OCI-LY7 (cell line): ENCODE data around the gene STIM1.

Experiments used
- EZH2phosphoT487 ChIP-seq: fragments of 200-600 bp; sonication (generic); IDR thresholded peaks from 2 replicates; pipeline ENCODE4 v1.6.1; 2018; ENCODE audit warnings: low read depth, borderline replicate concordance, mild to moderate bottlenecking, mixed run types, antibody characterized with exemption, low read length, moderate library complexity, mixed read lengths
- TF ChIP-seq, protein P1 (sequence below): fragments of 200-600 bp; sonication (generic); conservative IDR thresholded peaks from 2 replicates; pipeline ENCODE4 v1.5.1; 2014; ENCODE audit warnings: mild to moderate bottlenecking, antibody characterized with exemption, low read length, moderate library complexity, mixed read lengths

DNA sequence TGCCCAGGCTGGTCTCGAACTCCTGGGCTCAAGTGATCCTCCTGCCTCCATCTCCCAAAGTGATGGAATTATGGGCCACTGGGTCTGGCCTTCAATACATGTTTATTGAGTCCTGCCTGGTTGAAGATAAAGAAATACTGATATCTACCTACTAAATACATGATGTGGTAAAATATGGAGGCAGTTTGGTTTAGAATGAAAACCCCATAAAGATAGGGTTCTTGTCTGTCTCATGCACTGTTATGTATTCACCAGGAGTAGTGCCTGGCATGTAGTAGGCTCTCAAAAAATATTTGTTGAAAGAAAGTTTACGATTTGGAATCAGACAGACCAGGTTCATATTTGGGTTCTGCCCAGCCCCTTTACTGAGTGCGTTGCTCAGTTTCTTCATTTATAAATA, 21.1 kb downstream of the STIM1 start:
- TF ChIP-seq, protein P1, sequence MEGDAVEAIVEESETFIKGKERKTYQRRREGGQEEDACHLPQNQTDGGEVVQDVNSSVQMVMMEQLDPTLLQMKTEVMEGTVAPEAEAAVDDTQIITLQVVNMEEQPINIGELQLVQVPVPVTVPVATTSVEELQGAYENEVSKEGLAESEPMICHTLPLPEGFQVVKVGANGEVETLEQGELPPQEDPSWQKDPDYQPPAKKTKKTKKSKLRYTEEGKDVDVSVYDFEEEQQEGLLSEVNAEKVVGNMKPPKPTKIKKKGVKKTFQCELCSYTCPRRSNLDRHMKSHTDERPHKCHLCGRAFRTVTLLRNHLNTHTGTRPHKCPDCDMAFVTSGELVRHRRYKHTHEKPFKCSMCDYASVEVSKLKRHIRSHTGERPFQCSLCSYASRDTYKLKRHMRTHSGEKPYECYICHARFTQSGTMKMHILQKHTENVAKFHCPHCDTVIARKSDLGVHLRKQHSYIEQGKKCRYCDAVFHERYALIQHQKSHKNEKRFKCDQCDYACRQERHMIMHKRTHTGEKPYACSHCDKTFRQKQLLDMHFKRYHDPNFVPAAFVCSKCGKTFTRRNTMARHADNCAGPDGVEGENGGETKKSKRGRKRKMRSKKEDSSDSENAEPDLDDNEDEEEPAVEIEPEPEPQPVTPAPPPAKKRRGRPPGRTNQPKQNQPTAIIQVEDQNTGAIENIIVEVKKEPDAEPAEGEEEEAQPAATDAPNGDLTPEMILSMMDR: no peak
- TF ChIP-seq EZH2phosphoT487: no peak
